GM19328 (cell line): Measurements from ENCODE around the gene DOCK4.

ENCODE experiments used
- ATAC-seq: cut with Tn5 transposase; IDR thresholded peaks from one replicate; pipeline ENCODE4 v1.9.1; 2021; ENCODE audit warnings: mild to moderate bottlenecking, moderate library complexity; ENCODE audit not compliant: unreplicated experiment

The DOCK4 gene

DNA sequence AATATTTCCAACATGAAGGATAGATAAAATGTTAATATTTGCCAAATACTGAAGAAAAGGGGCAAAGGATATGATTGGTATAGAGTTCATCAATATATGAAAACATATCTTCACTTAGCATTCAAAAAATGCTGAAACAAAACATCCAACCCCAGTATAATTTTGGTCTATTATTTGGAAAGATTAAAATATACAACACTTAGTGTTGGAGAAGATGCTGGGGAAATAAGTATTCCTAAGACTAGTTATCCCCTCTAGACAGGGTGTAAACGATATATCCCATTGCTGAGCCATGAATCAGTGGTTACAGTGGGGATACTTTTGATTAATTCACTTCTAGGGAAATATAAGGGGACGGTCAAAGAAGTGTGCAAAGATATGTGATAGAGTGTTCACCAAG is 456.6 kb downstream of the DOCK4 start:
- no peak for ATAC-seq

DNA sequence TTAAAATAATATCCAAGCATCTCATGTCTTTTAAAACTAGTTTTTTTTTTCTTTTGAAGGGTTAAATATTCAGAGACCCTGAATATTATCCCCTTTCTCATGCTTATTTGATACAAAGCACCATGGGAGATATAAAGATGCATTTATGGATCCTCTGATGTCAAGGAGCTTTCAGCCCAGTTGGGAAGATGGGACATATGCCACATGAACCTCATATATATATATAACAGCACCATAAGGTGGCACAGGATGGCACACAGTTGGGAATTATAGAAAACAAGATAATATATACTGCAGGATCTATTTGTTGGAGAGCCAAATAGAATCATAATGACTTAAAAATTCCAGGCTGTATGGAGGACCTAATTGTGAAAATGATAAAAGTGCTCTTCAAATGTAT is 458.5 kb downstream of the DOCK4 start:
- no peak for ATAC-seq

DNA sequence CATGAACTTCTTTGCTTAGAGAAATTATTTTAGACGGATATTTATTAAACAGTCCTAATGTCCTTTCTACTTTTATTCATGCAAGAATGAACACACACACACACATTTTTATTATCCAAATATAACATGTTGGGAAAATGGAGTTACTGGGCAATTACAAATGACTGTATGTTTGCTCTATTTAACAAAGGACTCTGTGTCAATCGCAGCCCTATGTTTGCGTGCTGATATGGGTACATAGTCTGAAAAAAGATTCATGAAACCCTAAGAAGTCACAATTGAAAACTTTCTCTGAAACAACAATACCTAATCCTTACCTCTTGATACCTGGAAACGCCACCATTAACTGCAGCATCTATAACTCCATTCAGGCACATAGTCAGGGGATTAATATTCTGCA is 459.2 kb downstream of the DOCK4 start:
- ATAC-seq, result no peak

DNA sequence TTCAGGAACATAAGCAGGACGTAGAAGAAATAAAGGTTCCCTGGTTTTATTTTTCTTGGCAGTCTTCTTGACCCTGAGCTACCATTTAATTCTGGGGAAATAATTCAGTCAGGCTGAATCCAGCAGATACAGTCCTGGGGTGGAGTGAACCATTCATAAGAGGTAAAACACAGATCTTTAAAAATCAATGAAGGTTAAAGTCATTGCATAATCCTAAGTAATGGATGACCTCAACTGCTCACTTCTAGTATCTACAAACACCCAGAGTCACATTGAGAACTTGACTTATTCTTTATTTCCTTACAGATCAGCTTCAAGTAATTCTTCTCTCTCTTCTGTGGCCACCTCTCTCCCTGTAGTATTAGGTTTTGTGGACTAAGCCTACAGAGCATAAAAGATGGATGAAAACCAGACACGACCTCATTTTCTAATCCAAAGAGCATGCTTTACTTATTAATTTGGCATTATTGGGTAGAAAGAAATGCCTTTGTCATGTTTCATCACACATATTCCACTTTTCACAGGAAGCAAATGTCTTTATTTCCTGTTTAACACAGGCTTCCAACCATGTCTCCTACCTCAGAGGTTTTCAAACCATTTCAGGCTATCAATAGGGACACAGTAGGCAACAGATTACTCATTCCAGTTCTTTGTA is 461.6 kb downstream of the DOCK4 start:
- ATAC-seq, result no peak

DNA sequence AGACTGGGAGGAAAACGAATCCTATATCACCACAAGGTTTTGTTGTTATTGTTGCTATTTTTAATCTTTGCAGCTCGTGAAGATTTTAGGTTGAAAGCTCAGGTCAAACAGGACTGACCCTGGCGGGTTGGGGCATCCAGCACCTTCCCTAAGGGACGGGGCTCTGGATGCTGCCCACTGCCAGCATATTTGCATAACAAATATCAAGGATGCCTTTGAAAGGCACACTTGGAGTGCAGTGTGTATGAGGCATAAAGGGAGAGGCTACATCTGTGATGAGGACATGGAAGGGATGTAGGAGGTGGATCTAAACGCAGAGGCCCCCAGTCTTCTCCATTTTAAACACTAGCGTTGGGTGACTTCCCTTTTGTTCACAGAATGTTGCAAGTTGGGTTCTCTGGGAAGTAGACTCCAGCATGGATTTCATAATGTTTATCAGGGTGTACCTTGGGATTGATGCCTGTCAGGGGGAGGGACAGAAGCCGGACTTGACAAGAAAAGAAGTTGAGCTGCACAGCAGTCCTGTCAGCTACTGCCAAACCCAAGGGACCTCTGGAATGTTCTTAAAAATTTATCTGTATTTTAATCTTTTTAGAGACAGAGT is 462.9 kb downstream of the DOCK4 start:
- no peak for ATAC-seq

DNA sequence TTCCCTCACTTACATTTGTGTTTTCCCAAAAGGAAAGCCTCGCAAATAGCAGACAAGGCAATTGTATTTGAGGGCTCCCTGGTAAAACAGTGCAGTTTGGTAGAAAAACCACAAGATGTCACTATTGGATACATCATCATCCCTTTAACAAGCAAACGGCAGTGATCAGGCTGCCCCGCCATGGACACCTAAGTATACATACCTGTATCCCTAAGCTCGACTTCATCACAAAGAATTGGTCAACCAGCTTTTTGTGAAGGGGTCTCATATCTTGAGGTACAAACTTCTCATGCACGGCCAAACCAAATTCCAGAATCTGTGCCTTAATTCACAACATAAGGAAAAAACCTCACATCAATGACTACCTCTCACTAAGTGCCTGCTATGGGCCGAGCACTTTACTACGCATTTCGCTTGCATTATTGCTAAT is 464.4 kb downstream of the DOCK4 start:
- peak; percentile 88 for ATAC-seq

DNA sequence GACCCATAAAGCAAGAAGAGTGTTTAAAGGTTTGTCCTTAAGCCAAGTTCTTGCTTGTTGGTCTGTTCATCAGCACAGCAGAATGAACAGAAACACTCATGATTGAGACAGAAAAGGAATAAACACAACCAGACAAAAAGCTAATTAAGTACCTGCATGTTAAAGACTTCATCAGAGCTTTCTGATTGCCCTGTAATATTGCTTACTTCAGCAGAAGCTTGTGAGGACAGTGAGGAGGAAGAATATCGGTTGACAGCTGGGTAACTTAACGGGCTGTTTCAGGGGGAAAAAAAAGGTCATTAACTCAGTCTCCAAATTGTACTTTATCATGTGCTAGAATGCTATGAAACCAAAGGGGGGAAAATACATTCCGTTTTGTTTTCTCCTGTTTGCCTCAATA is 465.3 kb downstream of the DOCK4 start:
- ATAC-seq, result no peak

DNA sequence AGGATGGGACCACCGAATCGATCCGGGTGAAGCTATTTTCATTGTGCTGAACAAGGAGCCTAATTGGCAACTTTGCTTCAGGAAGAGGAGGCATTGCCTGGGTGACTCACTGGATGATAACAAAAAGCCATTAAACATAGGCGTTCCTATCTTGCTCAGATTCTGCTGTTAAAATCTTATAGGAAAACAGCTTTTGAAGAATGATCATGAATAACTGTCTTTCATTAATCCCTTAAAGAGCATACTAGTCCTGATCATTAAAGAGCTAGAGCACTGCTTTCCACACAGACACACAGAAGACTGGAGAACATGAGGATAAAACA is 469.7 kb downstream of the DOCK4 start:
- ATAC-seq, result no peak

DNA sequence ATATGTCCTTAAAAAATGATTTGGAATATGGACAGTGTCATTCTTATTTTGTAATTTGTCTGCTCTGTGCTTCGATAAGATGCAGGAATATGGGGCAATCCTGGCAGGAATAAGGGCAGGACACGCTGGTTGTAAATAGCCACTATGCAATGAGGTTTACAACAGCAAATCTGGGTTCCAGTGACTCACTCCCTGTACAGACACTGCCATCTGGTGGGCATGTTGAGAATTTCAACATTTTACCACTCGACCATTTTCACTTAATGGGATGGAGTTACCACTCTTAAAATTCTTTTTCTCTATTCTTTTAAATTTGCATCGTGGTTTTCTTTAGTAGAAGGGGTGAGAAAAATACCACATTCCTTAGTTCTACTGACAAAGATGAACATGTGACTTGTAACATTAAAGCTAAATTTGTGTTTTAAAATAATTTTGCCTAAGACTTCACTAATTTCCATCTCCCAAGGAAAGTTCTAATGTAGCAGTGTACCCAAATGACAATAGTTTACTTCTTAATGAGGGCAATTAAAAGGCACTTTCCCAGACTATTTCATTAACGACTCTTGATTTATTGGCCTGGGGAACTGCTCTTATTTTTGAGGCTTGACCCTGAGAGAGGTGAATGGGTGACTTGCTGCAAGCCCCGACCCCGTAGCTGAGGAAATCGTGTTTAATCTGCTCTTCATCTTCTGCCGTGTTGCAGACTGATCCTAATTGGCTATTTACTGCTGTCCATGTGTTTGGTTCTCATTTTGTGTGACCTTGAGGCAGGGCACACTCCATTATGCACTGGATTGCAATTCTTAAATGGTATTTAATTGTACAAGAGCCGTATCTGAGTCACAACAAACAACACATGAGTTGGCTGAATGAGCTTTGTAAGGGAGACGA is 470.3 kb downstream of the DOCK4 start:
- ATAC-seq, result no peak

DNA sequence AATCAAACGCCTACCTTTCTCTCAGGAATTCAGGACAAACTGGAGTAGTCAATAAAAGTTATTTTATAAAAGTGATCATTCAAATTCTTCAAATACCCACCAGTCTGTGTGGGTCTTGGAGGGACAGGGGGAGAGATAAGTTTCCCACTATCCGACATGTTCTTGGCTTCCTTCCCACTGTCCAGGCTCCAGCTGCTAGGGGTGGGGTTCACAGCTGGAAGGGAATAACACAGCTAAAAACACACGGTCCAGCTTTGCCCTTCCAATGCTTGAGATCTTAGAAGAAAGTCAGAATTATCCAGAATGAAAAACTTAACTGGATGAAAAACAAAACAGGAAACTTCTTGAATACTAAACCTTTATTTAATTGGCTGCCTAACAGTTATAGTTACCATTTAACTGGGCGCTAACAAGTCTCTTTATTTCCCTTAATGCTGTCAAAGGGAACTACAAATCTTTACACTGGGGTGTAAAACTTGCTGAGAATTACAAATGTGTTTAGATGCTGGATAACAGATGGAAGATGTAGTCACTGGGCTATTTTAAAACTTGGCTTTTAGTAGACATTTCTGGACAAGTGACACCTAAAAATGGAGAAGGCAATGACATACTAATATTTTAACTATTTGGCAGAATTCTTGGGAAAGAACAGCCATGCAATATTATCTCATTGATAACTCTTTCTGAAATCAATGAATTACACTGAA is 471.1 kb downstream of the DOCK4 start:
- ATAC-seq, result no peak

DNA sequence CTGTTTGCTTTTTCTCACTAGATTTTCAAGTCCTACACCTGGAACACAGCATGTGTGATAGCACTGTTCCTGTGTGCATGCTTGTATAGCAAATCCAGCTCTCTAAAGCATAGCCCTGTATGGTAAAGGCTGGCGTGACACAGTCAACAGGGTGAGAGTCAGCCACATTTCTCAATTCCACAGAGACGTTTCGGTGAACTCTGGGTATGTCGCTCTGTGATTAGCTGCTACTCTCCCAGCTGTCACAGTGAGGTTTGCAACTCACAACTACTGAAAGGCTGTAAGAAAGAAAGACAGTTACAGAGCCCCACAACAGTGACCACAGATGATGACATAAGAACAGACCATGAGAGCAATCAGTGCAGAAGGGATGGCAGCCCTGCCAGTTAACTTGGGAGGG is 473.3 kb downstream of the DOCK4 start:
- ATAC-seq, result no peak

DNA sequence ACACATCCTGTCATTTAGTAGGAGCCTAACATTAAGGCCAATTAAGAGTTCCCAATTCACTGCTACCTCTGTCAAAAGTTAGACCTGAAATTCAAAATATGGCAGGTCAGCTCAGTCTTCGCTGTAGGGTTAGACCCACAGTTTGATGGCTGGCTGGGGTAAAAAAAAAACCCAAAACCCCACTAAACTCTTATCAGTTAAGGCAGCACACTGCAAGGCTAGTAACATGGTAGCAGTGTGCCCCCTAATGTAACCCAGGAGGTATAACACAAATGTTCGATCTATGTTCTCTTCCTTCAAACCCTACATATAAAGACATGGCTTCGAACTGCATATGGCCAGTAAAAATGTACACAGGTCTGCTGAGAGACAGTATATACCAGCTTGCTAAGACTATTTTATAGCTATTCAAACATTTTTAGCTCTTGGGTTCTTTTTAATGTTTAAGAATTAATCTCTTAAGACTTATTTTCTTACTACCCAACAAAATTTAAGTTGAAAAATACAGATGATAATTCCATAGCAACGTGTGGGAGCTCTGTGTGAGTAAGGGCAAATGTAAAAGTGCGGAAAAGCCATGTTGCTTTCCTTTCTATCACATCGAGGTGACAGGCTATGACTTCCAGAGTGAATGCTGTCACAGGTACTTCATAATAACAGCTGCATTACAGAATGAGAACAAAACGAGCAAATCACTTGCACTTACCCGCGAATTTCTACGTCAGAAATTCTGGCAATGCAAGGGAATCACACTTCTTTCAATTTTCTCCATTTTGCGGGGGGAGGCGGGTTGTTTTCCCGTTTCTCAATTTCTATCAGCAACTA is 475.5 kb downstream of the DOCK4 start:
- ATAC-seq, result peak; percentile 69

DNA sequence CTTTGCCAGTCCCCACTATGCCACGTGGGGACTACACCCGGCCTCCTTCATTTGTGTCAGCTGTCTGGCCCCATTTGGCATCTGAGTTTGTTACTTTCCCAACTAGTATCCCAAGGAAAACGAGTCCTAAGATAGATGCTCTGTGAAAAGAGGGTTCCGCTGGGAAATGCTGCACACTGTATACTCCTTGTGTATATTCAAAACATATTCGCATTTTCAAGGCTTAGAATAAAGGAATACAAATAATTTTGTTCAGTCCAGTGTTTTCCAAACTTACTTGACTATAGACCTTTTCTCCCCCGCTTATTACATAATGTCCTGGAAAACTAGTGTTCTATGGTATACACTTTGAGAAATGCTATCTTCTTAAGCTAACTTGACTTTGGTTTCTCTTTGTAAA is 476.1 kb downstream of the DOCK4 start:
- no peak for ATAC-seq

DNA sequence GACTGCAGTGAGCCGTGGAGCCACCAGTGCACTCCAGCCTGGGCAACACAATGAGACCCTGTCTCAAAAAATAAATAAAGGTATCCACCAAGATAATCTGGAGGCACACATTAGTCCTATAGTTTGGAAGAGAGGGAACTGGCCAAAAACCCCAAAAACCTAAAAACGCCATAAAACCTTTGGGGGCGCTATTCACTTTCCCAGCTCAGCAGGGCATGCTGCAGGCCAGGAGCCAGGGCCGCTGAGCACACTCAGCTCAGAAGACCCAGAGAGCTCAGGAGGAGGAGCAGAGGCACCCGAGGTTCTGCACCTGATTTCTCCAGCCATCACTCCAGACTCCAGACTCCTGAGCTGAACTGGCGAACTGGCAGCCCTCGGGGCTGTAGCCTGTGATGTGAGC is 476.7 kb downstream of the DOCK4 start:
- ATAC-seq, result no peak

DNA sequence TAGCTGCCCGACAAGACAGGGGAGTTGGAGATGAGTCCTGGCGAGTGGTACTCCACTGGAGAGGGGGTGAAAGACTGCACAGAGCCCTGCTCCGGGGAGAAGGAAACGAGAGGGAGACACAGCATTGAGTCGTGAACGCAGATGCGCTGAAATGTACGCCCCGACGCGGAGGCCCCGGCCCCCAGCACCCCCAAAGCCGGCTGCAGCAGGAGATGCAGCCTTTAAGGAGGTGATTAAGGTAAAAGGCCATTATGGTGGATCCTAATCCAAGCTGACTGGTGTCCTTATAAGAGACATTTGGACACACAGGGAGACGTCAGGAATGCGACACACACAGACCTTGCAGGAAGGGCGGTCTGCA is 477.6 kb downstream of the DOCK4 start:
- no peak for ATAC-seq

DNA sequence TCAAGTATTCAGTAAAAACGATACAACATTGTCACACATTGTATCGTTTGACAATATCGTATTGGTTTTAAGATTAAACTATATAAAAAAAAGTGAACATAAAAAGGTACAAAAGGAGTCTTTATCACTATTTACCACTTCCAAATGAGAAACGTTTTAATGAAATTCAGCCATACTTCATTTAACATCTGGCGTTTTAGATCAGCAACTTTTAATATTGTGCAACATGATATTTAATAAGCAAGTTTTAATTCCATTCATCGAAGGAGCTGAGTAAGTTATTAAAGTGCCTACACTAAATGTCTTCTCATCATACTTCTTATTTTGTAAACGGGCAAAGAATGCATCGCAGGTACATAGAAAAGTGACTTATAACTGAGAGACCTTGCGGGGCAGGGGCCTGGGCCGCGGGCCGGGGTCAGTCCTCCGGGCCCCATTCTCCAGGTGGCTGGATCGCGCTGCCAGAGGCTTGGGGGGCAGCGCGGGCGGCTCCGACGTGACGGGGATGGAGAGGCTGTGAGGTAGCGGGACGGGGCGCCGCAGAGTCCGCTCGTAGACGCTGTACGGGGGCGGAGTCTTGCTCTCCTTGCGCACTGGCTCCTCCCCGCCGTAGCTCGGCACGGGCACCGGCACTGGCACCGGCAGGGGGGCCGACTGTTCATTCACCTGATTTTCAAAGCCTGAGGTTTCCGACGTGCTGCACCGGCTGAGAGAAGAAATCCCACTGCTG is 478.1 kb downstream of the DOCK4 start:
- no peak for ATAC-seq

DNA sequence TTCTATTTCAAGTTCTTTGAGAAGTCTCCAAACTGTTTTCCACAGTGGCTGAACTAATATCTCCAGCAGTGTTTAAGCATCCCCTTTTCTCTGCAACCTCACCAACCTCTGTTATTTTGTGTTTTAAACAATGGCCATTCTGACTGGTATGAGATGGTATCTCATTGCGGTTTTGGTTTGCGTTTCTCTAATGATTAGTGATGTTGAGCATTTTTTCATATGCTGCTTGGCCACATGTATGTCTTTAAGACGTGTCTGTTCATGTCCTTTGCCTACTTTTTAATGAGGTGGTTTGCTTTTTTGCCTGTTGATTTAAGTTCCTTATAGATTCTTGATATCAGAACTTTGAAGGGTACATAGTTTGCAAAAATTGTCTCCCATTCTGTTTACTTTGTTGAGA is 487.3 kb downstream of the DOCK4 start:
- ATAC-seq, result no peak

DNA sequence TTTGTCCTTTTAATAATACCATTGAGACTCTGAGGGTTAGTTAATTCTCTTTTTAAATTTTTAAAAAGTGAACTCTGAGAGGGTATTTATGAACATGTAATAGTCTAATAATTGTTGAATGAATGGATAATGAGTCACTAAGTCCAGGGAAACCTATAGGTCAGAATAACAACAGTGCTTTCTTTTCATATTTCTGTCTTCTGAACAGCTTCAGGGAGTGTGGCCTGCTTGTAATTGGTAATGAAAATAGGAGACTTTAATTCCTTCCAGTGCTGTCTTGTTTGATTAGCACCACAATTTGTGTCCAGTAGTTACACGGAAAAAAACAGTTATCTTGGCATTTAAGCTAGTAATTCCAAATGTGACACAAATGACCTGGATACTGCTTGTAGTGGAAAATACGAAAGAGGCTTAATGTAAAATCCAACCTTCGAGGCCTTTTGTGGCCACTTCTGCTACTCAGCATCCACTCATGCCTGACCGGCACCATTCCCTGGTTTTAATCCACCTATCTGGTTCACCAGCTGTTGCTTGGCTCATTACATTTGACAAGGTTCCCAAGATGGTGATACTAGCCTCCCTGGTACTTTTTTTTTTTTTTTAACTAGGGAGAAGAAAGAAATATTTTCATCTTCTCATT is 494.7 kb downstream of the DOCK4 start:
- no peak for ATAC-seq

DNA sequence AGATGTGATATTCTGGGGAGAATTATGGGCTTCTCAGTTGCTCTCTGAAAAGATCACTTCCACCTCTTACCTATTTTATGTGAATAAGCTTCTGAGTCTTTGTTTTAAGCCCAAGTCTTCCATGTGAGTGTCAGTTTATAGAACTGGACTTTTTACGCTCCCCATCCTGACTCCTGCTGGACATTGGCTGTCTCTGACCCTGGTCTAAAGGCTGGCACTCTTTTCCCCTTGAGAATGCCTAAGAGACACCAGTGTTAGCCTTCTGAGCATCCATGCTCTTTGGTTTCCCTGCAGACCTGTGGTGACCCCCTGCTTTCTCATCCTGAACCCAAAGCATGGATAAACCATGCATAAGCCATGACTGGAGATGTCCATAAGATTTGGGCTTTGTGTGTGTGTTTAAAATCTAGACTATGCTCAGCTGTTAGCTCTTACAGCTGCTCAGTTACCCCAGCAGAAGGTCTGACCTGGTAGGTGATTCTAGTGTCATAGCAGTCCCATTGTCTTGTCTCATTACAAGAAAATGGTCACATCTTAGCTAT is 495.3 kb downstream of the DOCK4 start:
- no peak for ATAC-seq
